Activated CD4-positive, alpha-beta T cell treated with anti-CD3 and anti-CD28 coated beads, Interleukin-2, amount 10 ng/mL, durations not matched to agents 7 days and 5 days (primary cell): ENCODE data around the gene FUT4. TPM values are rescaled to one million over a fixed set of nuclear protein-coding genes. Genes with fewer than 3 reads are reported as not detected.
"Not testable (repeated sequence)": the region's sequence is repeated elsewhere in the genome, so short reads cannot be mapped to it uniquely, and the experiment has no call there.

Experiments used
- CTCF ChIA-PET: fragments of 350-600 bp; sonication (Branson Sonifier 250); formaldehyde crosslinking; loops from one replicate; lab custom pipeline; 2021; ENCODE audit warnings: antibody characterized with exemption; lab: Charles Lee
- POLR2A ChIA-PET: fragments of 350-600 bp; sonication (Branson Sonifier 250); formaldehyde crosslinking; loops from one replicate; lab custom pipeline; 2021; ENCODE audit warnings: antibody characterized with exemption; lab: Charles Lee
- DNase-seq: peaks from one replicate; pipeline ENCODE4 v3.0.0-alpha.2; 2020
- H3K27ac Mint-ChIP-seq: one replicate; pipeline ENCODE4 v1.8.0; 2021; ENCODE audit warnings: mild to moderate bottlenecking, moderate library complexity, mixed read lengths
- H3K27me3 Mint-ChIP-seq: one replicate; pipeline ENCODE4 v1.8.0; 2021; ENCODE audit warnings: mixed read lengths
- H3K36me3 Mint-ChIP-seq: one replicate; pipeline ENCODE4 v1.8.0; 2021; ENCODE audit warnings: low read depth, mixed read lengths
- H3K4me1 Mint-ChIP-seq: one replicate; pipeline ENCODE4 v1.8.0; 2021; ENCODE audit warnings: mixed read lengths
- H3K4me3 Mint-ChIP-seq: one replicate; pipeline ENCODE4 v1.8.0; 2021; ENCODE audit warnings: mild to moderate bottlenecking, moderate library complexity, mixed read lengths
- H3K9me3 Mint-ChIP-seq: one replicate; pipeline ENCODE4 v1.8.0; 2021; ENCODE audit warnings: mixed read lengths
- total RNA-seq, 2 experiments: library from RNA; stranded (reverse); gene quantifications; one replicate each; pipeline ENCODE4 v1.2.3, GENCODE V29; 2021

The FUT4 gene
- total RNA-seq, 2 experiments from 2014 or later: 7.1 to 7.8 TPM

GRCh38 chr11:94559361-94559760, 15.6 kb downstream of the FUT4 start:
- no peaks in the 10 kb centered on the region for H3K9me3 Mint-ChIP-seq

GRCh38 chr11:94560834-94561233, 17.1 kb downstream of the FUT4 start:
- Mint-ChIP-seq H3K27ac (no peak overlapping the region), H3K9me3 (no peaks in the 10 kb centered on the region), H3K36me3 (no peaks in the 10 kb centered on the region), H3K4me1 (no peaks in the 10 kb centered on the region), H3K4me3 (no peak overlapping the region), H3K27me3 (no peaks in the 10 kb centered on the region)
- POLR2A ChIA-PET: no interaction called here
- DNase-seq: no peak
- CTCF ChIA-PET: interaction anchor here (0.6 to 0.7 kb wide), 4 partner anchors 21 to 538 kb away, joined by 3 to 6 read pairs (median 4); no protein-coding TSS in a partner anchor

More at GRCh38 chr11:94559361-94559760, 15.6 kb downstream of the FUT4 start:
- no peak for DNase-seq
- H3K4me3 Mint-ChIP-seq: no peak overlapping the region
- H3K27ac Mint-ChIP-seq: no peak overlapping the region
- no peaks in the 10 kb centered on the region for H3K36me3 Mint-ChIP-seq
- CTCF ChIA-PET: no interaction called here
- no peaks in the 10 kb centered on the region for H3K4me1 Mint-ChIP-seq
- H3K27me3 Mint-ChIP-seq: no peaks in the 10 kb centered on the region
- POLR2A ChIA-PET: interaction anchor here (0.6 kb wide), 1 partner anchor 53 kb away, joined by 5 read pairs; no protein-coding TSS in a partner anchor

GRCh38 chr11:94563176-94563847, 19.6 kb downstream of the FUT4 start:
- H3K27ac Mint-ChIP-seq: no peak overlapping the region
- CTCF ChIA-PET: no interaction called here
- H3K36me3 Mint-ChIP-seq: no peaks in the 10 kb centered on the region
- no peak overlapping the region for H3K4me3 Mint-ChIP-seq
- no peaks in the 10 kb centered on the region for H3K4me1 Mint-ChIP-seq
- POLR2A ChIA-PET: no interaction called here
- no peak for DNase-seq
- no peaks in the 10 kb centered on the region for H3K27me3 Mint-ChIP-seq
- H3K9me3 Mint-ChIP-seq: no peaks in the 10 kb centered on the region

GRCh38 chr11:94563848-94564467, 20.2 kb downstream of the FUT4 start:
- Mint-ChIP-seq H3K27ac (no peak overlapping the region), H3K4me1 (no peaks in the 10 kb centered on the region), H3K9me3 (no peaks in the 10 kb centered on the region), H3K4me3 (no peak overlapping the region), H3K36me3 (no peaks in the 10 kb centered on the region), H3K27me3 (no peaks in the 10 kb centered on the region)
- ChIA-PET CTCF (no interaction called here), POLR2A (no interaction called here)
- no peak for DNase-seq

- H3K9me3 Mint-ChIP-seq: no peaks in the 10 kb centered on the region
- H3K27me3 Mint-ChIP-seq: no peaks in the 10 kb centered on the region
- H3K4me3 Mint-ChIP-seq: no peak within 1 kb of the TSS
- no peaks in the 10 kb centered on the region for H3K4me1 Mint-ChIP-seq
- ChIA-PET CTCF (no interaction called here), POLR2A (no interaction called here)
- no peak within 1 kb of the TSS for H3K27ac Mint-ChIP-seq
- H3K36me3 Mint-ChIP-seq: no peaks in the 10 kb centered on the region
- no peak for DNase-seq
These were observed 23.5 kb downstream of the FUT4 start, which contains the start of gene PIWIL4 for GRCh38 chr11:94567181-94567670. PIWIL4 (plus strand) TSS chr11:94567368; CDS start chr11:94567519, 151 bp downstream.

- Mint-ChIP-seq H3K36me3 (no peaks in the 10 kb centered on the region), H3K27me3 (no peaks in the 10 kb centered on the region), H3K9me3 (no peaks in the 10 kb centered on the region), H3K27ac (no peak overlapping the region), H3K4me3 (no peak overlapping the region), H3K4me1 (no peaks in the 10 kb centered on the region)
- POLR2A ChIA-PET: no interaction called here
- CTCF ChIA-PET: no interaction called here
- DNase-seq: no peak
These were observed 24.5 kb downstream of the FUT4 start for GRCh38 chr11:94568200-94568599.

GRCh38 chr11:94568717-94569116, 25.0 kb downstream of the FUT4 start:
- H3K4me1 Mint-ChIP-seq: no peaks in the 10 kb centered on the region
- H3K9me3 Mint-ChIP-seq: no peaks in the 10 kb centered on the region
- H3K27me3 Mint-ChIP-seq: no peaks in the 10 kb centered on the region
- H3K36me3 Mint-ChIP-seq: no peaks in the 10 kb centered on the region
- CTCF ChIA-PET: no interaction called here
- POLR2A ChIA-PET: no interaction called here
- H3K27ac Mint-ChIP-seq: no peak overlapping the region
- DNase-seq: no peak
- no peak overlapping the region for H3K4me3 Mint-ChIP-seq

- H3K4me3 Mint-ChIP-seq, CTCF ChIA-PET, H3K4me1 Mint-ChIP-seq, POLR2A ChIA-PET, H3K27ac Mint-ChIP-seq, H3K9me3 Mint-ChIP-seq, H3K36me3 Mint-ChIP-seq, H3K27me3 Mint-ChIP-seq, DNase-seq: not testable (repeated sequence)
These were observed 29.3 kb downstream of the FUT4 start for GRCh38 chr11:94572975-94573374.

GRCh38 chr11:94574193-94574961, 30.7 kb downstream of the FUT4 start:
- CTCF ChIA-PET: interaction anchor here (0.6 kb wide), 1 partner anchor 1239 kb away, joined by 3 read pairs; no protein-coding TSS in a partner anchor
- H3K36me3 Mint-ChIP-seq: no peaks in the 10 kb centered on the region
- no peak for DNase-seq
- H3K4me3 Mint-ChIP-seq: no peak overlapping the region
- peaks cover 2% of the 10 kb centered on the region for H3K27me3 Mint-ChIP-seq
- H3K4me1 Mint-ChIP-seq: no peaks in the 10 kb centered on the region
- POLR2A ChIA-PET: no interaction called here
- no peak overlapping the region for H3K27ac Mint-ChIP-seq
- no peaks in the 10 kb centered on the region for H3K9me3 Mint-ChIP-seq

- H3K4me3 Mint-ChIP-seq: no peak overlapping the region
- no peak overlapping the region for H3K27ac Mint-ChIP-seq
- H3K9me3 Mint-ChIP-seq: no peaks in the 10 kb centered on the region
- H3K27me3 Mint-ChIP-seq: peaks cover 2% of the 10 kb centered on the region
- DNase-seq: no peak
- POLR2A ChIA-PET: no interaction called here
- H3K36me3 Mint-ChIP-seq: no peaks in the 10 kb centered on the region
- CTCF ChIA-PET: no interaction called here
- H3K4me1 Mint-ChIP-seq: no peaks in the 10 kb centered on the region
These were observed 32.6 kb downstream of the FUT4 start for GRCh38 chr11:94576306-94576705.

- CTCF ChIA-PET: no interaction called here
- peaks cover 2% of the 10 kb centered on the region for H3K27me3 Mint-ChIP-seq
- DNase-seq: no peak
- no peak overlapping the region for H3K27ac Mint-ChIP-seq
- H3K4me3 Mint-ChIP-seq: no peak overlapping the region
- no peaks in the 10 kb centered on the region for H3K4me1 Mint-ChIP-seq
- POLR2A ChIA-PET: no interaction called here
- H3K9me3 Mint-ChIP-seq: no peaks in the 10 kb centered on the region
- H3K36me3 Mint-ChIP-seq: no peaks in the 10 kb centered on the region
These were observed 34.1 kb downstream of the FUT4 start for GRCh38 chr11:94577841-94578240.

GRCh38 chr11:94581926-94582325, 38.2 kb downstream of the FUT4 start:
- no peaks in the 10 kb centered on the region for H3K36me3 Mint-ChIP-seq

More at GRCh38 chr11:94581926-94582325, 38.2 kb downstream of the FUT4 start:
- POLR2A ChIA-PET: no interaction called here
- H3K27ac Mint-ChIP-seq: no peak overlapping the region
- no peak for DNase-seq
- H3K4me3 Mint-ChIP-seq: no peak overlapping the region
- H3K9me3 Mint-ChIP-seq: no peaks in the 10 kb centered on the region
- H3K27me3 Mint-ChIP-seq: no peaks in the 10 kb centered on the region
- CTCF ChIA-PET: interaction anchor here (0.6 kb wide), 2 partner anchors 21 to 77 kb away, joined by 3 to 5 read pairs; no protein-coding TSS in a partner anchor
- H3K4me1 Mint-ChIP-seq: no peaks in the 10 kb centered on the region
